IPS-11a (cell line): Measurements from ENCODE around the gene GCK.
"Not testable (repeated sequence)": the region's sequence is repeated elsewhere in the genome, so short reads cannot be mapped to it uniquely, and the experiment has no call there.

Source experiments
- H3K4me3 ChIP-seq: one replicate; pipeline ENCODE4 v1.5.1; 2013; ENCODE audit warnings: low read depth, low read length, control low read depth

Gene GCK

GRCh38 chr7:44144968-44145478, 44.2 kb downstream of the GCK start:
- peak overlapping the region; percentile 18 for H3K4me3 ChIP-seq

DNA sequence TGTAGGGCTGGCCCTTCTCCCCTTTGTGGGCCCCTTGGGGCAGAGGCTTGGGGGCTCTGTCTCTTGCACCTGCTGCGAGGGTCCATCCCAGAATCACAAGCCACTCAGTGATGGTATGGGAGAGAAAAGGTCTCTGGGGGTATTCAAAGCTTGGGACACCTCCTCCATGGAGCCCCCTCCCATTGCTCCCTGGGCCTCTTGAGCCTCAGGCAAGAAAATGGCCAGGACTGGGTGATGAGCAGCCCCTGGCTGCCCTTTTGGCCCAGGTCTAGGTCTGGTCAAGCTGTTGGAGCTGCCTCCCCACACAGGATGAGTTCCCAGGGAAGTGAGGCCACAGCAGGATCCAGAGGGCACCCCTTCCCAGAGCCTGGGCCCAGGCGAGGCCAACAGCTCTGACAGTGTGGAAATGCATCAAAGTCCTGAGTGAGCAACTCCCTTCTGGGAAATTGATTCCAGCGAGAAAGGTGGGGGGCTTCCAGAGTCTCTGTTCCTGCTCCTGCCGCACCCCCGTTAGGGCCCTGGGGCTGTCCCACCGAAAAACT, 44.7 kb downstream of the GCK start:
- no peak overlapping the region for H3K4me3 ChIP-seq

DNA sequence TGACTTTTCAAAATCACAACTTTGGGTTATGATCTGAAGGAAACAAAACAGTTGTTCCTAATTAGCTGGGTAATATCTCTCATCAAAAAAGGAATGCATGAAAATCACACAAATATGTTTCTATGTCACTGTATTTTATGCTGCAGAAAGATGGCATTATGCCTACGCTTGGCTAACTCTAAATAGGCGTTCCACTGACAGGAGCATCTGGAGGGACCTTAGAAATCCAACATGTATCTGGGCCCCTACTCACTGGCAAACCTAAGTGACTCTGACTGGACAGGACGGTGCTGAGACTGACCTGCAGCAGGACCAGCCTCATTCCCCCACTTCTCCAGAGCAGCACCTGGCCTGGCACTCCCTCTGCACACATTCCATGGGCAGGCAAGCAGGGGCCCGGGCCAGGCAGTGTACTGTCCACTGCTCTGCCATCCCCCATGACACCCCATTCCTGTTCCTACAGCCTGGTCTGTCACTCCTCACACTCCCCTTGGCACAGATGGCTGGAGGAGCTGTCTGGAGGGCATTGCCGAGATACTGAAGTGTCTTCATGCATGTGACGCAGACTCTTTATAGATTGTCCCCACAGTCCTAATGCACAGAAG, 45.5 kb downstream of the GCK start:
- H3K4me3 ChIP-seq: no peak overlapping the region

- H3K4me3 ChIP-seq: no peak overlapping the region
Observed at GRCh38 chr7:44142028-44142427, 47.2 kb downstream of the GCK start.

- H3K4me3 ChIP-seq: no peak within 1 kb of the TSS
Observed at GRCh38 chr7:44141221-44141850, 47.9 kb downstream of the GCK start, which contains the start of gene MYL7. Gene MYL7, minus strand, starts transcription at chr7:44141332. Its CDS starts 27 bp downstream, at chr7:44141305.

GRCh38 chr7:44140341-44140740, 48.9 kb downstream of the GCK start:
- no peak overlapping the region for H3K4me3 ChIP-seq

DNA sequence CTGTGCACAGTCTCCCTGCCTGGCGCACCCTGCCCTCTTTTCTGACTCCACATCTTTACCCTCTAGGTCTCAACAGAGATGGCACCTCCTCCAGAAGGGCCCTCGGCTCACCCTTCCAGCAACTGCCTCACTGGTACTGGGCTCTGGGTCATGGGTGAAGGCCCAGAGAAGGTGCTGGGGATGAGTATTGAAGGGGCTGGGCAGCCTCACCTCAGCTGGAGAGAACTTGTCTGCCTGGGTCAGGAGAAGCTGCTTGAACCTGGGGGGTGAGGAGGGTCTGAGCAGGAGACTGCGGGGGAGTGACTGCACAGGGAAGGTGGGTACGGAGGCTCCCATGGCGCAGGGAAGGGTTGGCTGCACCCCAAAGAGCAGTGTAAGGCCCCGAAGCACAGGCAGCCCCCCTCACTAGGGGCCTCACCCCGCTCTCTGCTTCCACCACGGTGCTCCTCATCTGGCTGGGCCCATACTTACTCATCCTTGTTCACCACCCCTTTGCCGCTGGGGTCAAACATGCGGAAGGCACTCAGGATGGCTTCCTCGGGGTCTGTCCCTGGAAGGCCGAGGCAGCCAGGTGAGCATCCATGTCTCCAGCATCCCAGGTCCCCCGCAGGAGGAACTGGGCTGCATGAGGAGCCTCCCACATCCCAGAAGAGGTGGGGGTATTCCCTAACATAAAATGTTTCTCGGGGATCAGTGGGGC, 49.8 kb downstream of the GCK start:
- no peak overlapping the region for H3K4me3 ChIP-seq

DNA sequence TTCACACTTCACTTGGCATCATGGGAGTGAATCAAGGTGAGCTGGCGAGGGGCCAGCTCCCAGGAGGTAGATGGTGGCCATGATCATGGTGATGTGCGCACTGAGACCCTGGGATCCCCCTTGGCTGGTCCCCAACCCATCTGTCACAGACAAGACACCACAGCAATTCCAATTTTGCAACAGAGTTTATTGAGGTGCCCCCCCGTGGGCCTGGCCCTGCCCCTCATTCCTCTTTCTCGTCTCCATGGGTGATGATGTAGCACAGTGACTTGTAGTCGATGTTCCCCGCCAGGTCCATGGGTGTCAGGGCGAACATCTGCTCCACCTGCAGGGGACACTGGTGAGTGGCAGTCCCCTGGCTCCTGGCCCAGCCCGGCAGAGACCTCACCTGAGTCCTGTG, 50.5 kb downstream of the GCK start:
- H3K4me3 ChIP-seq: no peak overlapping the region

DNA sequence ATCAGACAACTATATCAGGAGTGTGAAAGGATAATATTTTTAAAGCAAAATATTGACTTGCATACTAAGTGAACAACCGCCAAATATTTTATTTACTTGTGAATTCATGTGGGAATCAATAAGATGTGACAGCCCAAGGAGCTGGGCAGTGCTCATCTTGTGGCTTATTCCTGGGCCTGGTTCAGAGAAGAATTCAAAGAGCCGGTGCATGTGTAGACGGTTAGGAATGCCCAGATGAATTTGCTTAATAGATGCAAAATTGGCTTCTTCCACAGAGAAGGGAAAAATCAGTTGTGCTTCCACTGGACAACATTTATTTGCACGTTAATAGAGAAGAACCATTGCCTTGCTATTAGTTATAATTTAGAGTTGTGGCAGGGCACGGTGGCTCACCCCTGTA, 52.5 kb downstream of the GCK start:
- no peak overlapping the region for H3K4me3 ChIP-seq

GRCh38 chr7:44134943-44135628, 54.2 kb downstream of the GCK start:
- no peak overlapping the region for H3K4me3 ChIP-seq

GRCh38 chr7:44133295-44133694, 55.9 kb downstream of the GCK start:
- H3K4me3 ChIP-seq: no peak overlapping the region

- H3K4me3 ChIP-seq: no peak overlapping the region
Observed at GRCh38 chr7:44132039-44132438, 57.2 kb downstream of the GCK start.

- H3K4me3 ChIP-seq: no peak overlapping the region
Observed at GRCh38 chr7:44131173-44132029, 57.8 kb downstream of the GCK start.

DNA sequence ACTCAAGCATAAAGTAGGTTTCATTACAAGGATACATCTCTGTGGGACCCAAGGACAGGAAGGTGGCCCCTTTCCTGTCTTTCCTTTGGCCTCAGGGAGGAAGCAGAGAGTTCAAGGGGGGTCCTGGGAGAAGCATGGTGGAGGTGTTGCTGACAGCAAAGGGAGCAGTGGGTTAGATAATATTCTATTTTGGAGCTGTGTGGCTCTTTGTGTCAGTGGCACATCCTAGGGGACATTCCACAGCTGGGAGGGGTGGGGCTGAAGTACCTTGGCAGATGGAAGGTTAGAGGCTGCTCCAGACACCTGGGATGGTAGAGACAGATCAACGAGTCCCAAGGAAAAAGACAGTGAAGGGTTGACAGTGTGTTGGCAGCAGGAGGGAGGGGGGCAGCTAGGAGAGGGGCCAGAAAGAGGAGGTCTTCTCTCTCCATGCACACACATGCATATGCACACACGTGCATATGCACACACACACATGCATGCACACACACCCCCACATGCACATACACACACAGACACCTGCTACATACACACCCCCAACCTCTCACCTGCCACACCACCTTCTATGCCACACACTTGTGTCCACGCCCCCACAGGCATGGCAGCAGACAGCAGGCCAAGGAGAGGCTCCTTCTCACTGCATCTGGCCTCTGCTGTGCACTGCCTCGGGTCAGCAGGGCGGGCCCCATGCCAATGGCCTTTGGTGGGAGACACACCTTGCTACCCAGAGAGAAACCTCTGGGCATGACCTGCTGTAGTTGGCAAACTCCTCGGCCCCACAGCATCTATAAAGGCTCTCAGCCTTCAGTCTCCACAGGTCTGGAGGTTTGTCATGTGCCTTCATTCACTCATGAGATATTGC, 60.3 kb downstream of the GCK start:
- H3K4me3 ChIP-seq: no peak overlapping the region

DNA sequence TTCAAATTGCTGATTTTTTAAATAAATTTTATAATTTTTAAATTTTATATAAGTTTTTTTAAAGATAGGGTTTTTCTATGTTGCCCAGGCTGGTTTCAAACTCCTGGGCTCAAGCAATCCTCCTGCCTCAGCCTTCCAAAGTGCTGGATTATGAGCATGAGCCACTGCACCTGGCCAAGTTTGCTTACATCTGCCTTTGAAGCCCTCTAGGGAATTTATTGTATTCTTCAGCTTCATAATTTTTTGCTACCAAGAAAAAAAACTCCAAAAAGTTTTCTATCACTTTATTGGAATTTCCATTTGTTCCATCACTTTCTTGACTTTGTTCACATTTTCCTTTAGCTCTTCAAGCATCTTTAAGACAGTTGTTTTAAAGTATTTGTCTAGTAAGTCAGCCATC, 62.1 kb downstream of the GCK start:
- H3K4me3 ChIP-seq: no peak overlapping the region

DNA sequence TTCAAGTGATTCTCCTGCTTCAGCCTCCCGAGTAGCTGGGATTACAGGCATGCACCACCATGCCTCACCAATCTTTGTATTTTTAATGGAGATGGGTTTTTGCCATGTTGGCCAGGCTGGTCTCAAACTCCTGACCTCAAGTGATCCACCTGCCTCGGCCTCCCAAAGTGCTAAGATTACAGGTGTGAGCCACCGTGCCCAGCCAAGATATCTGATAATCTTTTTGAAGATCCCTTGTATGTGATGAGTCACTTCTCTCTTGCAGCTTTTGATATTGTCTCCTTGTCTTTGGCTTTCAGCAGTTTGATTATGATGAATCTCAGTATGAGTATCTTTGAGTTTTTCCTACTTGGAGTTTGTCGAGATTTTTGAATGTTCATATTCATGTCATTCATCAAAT, 62.7 kb downstream of the GCK start:
- not testable (repeated sequence) for H3K4me3 ChIP-seq

DNA sequence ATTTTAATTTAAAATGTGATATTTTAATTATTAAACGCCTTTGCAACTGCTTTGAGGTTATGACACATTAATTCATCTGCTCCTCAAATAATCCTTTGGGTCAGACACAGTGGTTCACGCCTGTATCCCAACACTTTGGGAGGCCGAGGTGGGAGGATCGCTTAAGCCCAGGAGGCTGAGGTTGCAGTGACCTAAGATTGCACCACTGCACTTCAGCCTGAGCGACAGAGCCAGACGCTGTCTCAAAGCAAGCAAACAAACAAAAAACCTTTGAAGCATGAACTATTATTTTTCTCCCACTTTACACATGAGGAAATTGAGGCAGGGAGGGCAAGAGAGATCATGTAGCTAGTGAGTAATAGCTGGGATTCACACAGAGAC, 64.4 kb downstream of the GCK start:
- H3K4me3 ChIP-seq: no peak overlapping the region

DNA sequence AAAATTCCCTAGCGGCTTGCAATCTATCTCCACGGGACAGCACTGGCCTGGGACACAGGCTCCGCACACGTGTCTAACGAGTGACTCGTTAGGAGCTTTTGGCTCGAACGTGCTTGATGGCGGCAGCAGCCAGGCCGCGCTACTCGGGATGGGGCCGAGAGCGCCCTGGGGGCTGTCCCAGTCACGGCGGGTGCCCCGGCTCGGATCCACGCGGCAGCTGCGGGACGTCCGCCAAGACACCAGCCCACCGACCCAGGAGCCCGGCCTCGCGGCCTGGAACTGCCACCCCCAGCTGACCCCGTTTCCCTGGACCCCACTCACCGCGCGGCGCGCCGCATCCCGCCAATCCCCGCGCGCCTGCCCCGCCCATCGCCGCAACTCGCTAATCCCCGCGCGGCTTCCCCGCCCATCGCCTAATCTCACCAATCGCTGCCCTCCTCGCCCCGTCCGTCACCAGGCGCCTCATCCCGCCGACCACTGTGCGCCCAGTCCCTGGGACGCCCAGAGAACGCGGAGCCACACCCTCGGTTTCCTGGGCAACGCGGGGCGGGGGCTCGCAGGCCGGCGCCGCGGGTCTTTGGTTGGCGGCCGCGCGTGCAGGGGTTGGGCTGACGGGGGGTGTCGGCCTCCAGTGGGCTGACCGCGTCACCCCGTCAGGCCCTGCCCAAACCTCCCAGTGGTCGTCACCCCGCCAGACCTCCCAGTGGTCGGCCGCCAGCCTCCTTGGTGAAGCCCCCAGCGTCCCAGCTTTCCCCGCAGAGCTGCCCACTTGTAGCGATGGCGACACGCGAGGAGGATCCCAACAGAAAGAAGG, 65.8 kb downstream of the GCK start, which contains the start of gene POLD2:
TSS of gene POLD2 (minus strand) at position 359 of the 814 bp plus-strand sequence. CDS start 1,495 bp downstream, outside the sequence.
- H3K4me3 ChIP-seq: peak within 1 kb of the TSS; percentile 86
